Ovary (tissue), 9 donors: ENCODE results near the gene MROH9. TPM values are rescaled to one million over a fixed set of nuclear protein-coding genes. Genes with fewer than 3 reads are reported as not detected.

Experiments used
- DNase-seq, 5 donors: peaks; one replicate each; pipeline ENCODE4 v3.0.0-alpha.2; 2019 to 2020
- H3K27ac ChIP-seq, 2 donors: fragments of 200-600 bp; one replicate each; pipeline versions ENCODE4 v1.5.1 to v1.8.0; 2019 to 2022
- H3K27me3 ChIP-seq: fragments of 200-600 bp; one replicate; pipeline ENCODE4 v1.8.0; 2022
- H3K36me3 ChIP-seq: fragments of 200-600 bp; sonication (generic); one replicate; pipeline ENCODE4 v1.5.1; 2019
- H3K4me1 ChIP-seq: one replicate; pipeline ENCODE4 v1.8.1; 2013; ENCODE audit warnings: mild to moderate bottlenecking, moderate library complexity; ENCODE audit not compliant: insufficient read depth
- H3K4me3 ChIP-seq: fragments of 200-600 bp; sonication (generic); one replicate; pipeline ENCODE4 v1.5.1; 2017
- H3K9me3 ChIP-seq, 2 donors: fragments of 200-600 bp in 1 of 2; sonication (generic) in 1 of 2; one replicate each; pipeline versions ENCODE4 v1.5.1 to v1.8.1; 2013 to 2019; ENCODE audit warnings: mild to moderate bottlenecking in 1 of 2, moderate library complexity in 1 of 2
- EP300 ChIP-seq: sonication (generic); formaldehyde crosslinking; IDR thresholded peaks from one replicate; pipeline ENCODE4 v1.6.1; 2017; ENCODE audit warnings: antibody characterized with exemption
- POLR2A ChIP-seq: fragments of 450-650 bp; IDR thresholded peaks from one replicate; pipeline ENCODE4 v1.6.1; 2017; ENCODE audit warnings: antibody characterized with exemption, mild to moderate bottlenecking, moderate library complexity
- WGBS, 3 donors: extraction: QIAGEN DNeasy Blood & Tissue Kit in 1 of 3; methylation state at CpG; one replicate each; pipeline versions ENCODE4 v1.1.5 to v1.1.7; 2013 to 2017; 5-methylcytosine and 5-hydroxymethylcytosine counted together
- intact Hi-C, 4 donors: fragments of 100-400 bp; cut with DNase I; formaldehyde crosslinking; loops; one replicate each; pipeline versions ENCODE4 v1.11.0 to v1.15.1; 2022 to 2023
- polyA plus RNA-seq, 2 donors: library from polyadenylated mRNA; stranded (reverse); fragments of 200-250 nt in 1 of 2; fragments of 350-450 nt in 1 of 2; fragmentation: Illumina TruSeq in 1 of 2; extraction: RNeasy Lipid Tissue Mini Kit (QIAGEN cat#74804) in 1 of 2; gene quantifications; one replicate each; pipeline ENCODE4 v1.2.3, GENCODE V29; 2013 to 2014
- total RNA-seq, 7 donors: library from RNA; depleted of rRNA in 2 of 7; stranded (reverse); fragments of >200 nt in 2 of 7; fragmentation: NEBNext Ultra II Directional in 3 of 7; extraction: Animal tissue kit (Norgen Biotek cat#: 25700) in 3 of 7; gene quantifications; one replicate each; pipeline versions ENCODE4 v1.1.0 to v1.2.4, GENCODE V29; 2016 to 2023
- TF ChIP-seq, protein P1 (sequence below), 3 donors: fragments of 450-650 bp in 2 of 3; fragments of 200-600 bp in 1 of 3; IDR thresholded peaks; one replicate each; pipeline versions ENCODE4 v1.5.1 to v1.8.0; 2016 to 2022; ENCODE audit warnings: antibody characterized with exemption in 3 of 3, mild to moderate bottlenecking in 1 of 3
- donor health status: DM: no; HTN: no; CAD: no; lungs with moderate emphysema.
- donor health status: DM: no; HTN: no; CAD: no.
- donor health status: Bipolar disorder and iron deficiency.
- donor health status: DM: yes; HTN: yes; CAD: no.
- donor health status: DM: no; HTN: no; CAD: no.
- donor health status: DM: yes; HTN: yes; CAD: no.

The MROH9 gene
- total and polyA plus RNA-seq, 9 donors, result 0.07 to 1.3 (median 0.16) TPM; not detected in 5

DNA sequence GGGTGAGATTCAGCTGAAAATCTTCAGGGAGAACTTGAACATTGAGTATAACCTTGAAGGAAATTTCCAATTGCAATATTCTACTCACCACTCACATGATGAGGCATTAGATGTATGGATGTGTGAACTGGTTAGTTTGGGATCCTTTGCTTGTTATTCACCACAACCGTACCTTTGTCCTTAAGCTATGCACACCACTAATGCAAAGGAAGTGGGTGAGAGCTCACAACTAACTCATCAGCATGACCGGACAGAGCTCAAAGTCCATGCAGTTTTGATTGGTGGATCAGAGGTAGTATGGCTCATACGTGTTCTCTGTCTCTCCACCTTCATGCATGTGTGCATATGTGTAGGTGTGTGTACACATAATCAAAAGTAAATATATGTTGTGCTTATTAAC is 43.5 kb upstream of the MROH9 start:
- H3K27ac ChIP-seq, result no peak overlapping the region
- intact Hi-C loops, result no loop called here
- no peak overlapping the region for H3K4me3 ChIP-seq
- no peaks in the 10 kb centered on the region for H3K36me3 ChIP-seq
- no peaks in the 10 kb centered on the region for H3K4me1 ChIP-seq
- TF ChIP-seq EP300 (no peak), POLR2A (no peak)
- TF ChIP-seq, protein P1, sequence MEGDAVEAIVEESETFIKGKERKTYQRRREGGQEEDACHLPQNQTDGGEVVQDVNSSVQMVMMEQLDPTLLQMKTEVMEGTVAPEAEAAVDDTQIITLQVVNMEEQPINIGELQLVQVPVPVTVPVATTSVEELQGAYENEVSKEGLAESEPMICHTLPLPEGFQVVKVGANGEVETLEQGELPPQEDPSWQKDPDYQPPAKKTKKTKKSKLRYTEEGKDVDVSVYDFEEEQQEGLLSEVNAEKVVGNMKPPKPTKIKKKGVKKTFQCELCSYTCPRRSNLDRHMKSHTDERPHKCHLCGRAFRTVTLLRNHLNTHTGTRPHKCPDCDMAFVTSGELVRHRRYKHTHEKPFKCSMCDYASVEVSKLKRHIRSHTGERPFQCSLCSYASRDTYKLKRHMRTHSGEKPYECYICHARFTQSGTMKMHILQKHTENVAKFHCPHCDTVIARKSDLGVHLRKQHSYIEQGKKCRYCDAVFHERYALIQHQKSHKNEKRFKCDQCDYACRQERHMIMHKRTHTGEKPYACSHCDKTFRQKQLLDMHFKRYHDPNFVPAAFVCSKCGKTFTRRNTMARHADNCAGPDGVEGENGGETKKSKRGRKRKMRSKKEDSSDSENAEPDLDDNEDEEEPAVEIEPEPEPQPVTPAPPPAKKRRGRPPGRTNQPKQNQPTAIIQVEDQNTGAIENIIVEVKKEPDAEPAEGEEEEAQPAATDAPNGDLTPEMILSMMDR (IDR thresholded peaks at IDR 0.05), result no peak
- no peak for DNase-seq
- WGBS, 3 donors, result 94 to 96% (median 94%) methylated on average over 3 of the region's 3 CpGs
- no peaks in the 10 kb centered on the region for H3K9me3 ChIP-seq
- H3K27me3 ChIP-seq, result no peaks in the 10 kb centered on the region

DNA sequence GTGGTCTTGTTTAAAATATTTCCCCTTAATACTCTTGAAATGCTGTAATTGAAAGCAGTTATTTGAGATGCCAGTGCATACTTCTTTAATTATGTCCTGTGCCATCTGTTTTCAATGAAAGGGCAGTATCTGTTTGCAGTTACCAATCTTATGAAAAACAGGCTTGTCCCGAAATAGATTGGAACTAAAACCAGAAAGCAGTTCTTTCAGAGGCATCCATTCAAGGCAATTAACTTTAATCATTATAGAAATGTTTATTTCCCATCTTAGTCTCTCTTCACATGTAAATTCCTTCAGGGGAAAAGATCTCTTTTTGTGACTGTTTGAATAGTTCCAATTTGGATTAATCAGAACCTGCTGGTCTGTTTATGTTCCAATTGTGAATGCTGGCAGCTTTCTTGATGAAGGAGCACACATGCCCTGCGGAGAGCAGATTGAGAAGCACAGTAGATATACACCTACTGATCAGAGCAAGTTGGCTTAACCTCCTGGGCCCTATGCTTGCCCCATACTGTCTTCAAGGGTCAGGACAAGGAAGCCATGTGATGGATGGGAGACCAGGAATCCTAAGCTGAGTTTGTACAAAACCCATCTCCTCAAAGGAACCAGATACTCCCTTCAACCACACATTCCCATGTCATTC is 41.6 kb upstream of the MROH9 start:
- Histone ChIP-seq H3K4me3 (no peak overlapping the region), H3K36me3 (no peaks in the 10 kb centered on the region), H3K27me3 (no peaks in the 10 kb centered on the region), H3K4me1 (no peaks in the 10 kb centered on the region), H3K27ac (no peak overlapping the region), H3K9me3 (no peaks in the 10 kb centered on the region)
- no peak for DNase-seq
- TF ChIP-seq EP300, result no peak
- TF ChIP-seq, protein P1 (IDR thresholded peaks at IDR 0.05), result no peak
- TF ChIP-seq POLR2A, result no peak
- WGBS, 3 donors, result 53 to 70% (median 58%) methylated on average over 2 of the region's 2 CpGs
- intact Hi-C loops, result no loop called here

DNA sequence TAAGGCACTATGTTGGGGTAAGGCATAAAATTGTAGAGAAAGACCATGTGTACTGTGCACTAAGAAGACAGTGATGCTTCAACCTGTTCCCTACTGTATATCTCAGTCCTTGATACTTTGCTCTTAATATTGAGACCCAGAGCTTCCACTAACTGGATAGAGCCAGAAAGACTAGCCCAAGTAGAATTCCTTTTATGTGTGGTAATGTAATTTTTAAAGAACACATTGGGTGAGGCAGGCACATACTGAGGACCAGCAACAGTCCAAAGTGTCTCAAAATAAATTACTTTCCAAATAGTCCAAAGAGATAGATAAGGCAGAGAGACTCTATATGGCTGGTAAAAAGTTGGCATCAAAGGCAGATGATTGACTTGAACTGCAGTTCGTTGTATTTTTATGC is 31.4 kb upstream of the MROH9 start:
- H3K4me1 ChIP-seq, result no peaks in the 10 kb centered on the region
- H3K9me3 ChIP-seq, result no peaks in the 10 kb centered on the region
- no peak for DNase-seq
- H3K27me3 ChIP-seq, result no peaks in the 10 kb centered on the region
- H3K27ac ChIP-seq, result no peak overlapping the region
- no peaks in the 10 kb centered on the region for H3K36me3 ChIP-seq
- intact Hi-C loops, result no loop called here
- H3K4me3 ChIP-seq, result no peak overlapping the region
- 80 to 85% (median 81%) methylated on average over 1 of the region's 1 CpG for WGBS, 3 donors
- TF ChIP-seq EP300, result no peak
- TF ChIP-seq, protein P1 (IDR thresholded peaks at IDR 0.05), result no peak
- TF ChIP-seq POLR2A, result no peak

DNA sequence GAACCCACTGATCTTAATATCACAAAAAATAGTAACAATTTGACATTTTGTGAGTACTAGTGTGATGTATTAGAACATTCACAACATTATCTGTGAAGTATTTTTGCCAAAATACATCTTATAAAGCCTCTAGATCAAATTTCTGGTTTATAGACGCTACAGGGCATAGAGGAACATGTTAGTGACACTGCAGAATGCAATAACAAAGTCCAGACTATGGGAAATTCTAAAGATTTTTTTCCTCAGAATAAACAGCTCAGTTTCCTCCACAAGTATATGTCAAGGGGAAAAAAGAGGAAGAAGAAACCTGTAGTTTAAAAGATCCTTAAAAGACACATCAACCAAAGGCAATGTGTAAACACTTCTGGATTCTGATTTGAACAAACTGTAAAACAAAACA is 26.4 kb upstream of the MROH9 start:
- Histone ChIP-seq H3K36me3 (no peaks in the 10 kb centered on the region), H3K4me3 (no peak overlapping the region), H3K4me1 (no peaks in the 10 kb centered on the region), H3K27me3 (no peaks in the 10 kb centered on the region), H3K9me3 (no peaks in the 10 kb centered on the region), H3K27ac (no peak overlapping the region)
- 74 to 92% (median 76%) methylated on average over 1 of the region's 1 CpG for WGBS, 3 donors
- no peak for TF ChIP-seq EP300
- TF ChIP-seq, protein P1 (IDR thresholded peaks at IDR 0.05), result no peak
- no peak for TF ChIP-seq POLR2A
- intact Hi-C loops, result no loop called here
- no peak for DNase-seq
